Loucy (cell line): ENCODE data around the gene ASPHD2.

ENCODE experiments used
- H2AFZ ChIP-seq: fragments of 200-600 bp; sonication (generic); 2 replicates; pipeline ENCODE4 v1.6.0; 2016; ENCODE audit warnings: antibody characterized with exemption, mild to moderate bottlenecking, low read length, moderate library complexity
- H3F3A ChIP-seq: fragments of 200-600 bp; 2 replicates; pipeline ENCODE4 v1.6.0; 2016; ENCODE audit warnings: antibody characterized with exemption, low read depth, mild to moderate bottlenecking
- H3K27me3 ChIP-seq: fragments of 200-600 bp; sonication (generic); 2 replicates; pipeline ENCODE4 v1.6.1; 2014; ENCODE audit warnings: low read length, mild to moderate bottlenecking; ENCODE audit not compliant: insufficient read depth, poor library complexity, severe bottlenecking
- H3K36me3 ChIP-seq: fragments of 200-600 bp; sonication (generic); 2 replicates; pipeline ENCODE4 v1.6.1; 2016; ENCODE audit warnings: low read length; ENCODE audit not compliant: insufficient read depth
- H3K4me1 ChIP-seq: fragments of 200-600 bp; sonication (generic); 2 replicates; pipeline ENCODE4 v1.5.1; 2014; ENCODE audit warnings: low read length, mild to moderate bottlenecking; ENCODE audit not compliant: insufficient read depth, poor library complexity, severe bottlenecking
- H3K4me2 ChIP-seq: fragments of 200-600 bp; sonication (generic); 2 replicates; pipeline ENCODE4 v1.6.0; 2014; ENCODE audit warnings: antibody characterized with exemption, low read length, low read depth, mild to moderate bottlenecking; ENCODE audit not compliant: poor library complexity, severe bottlenecking
- H3K4me3 ChIP-seq: fragments of 200-600 bp; sonication (generic); 2 replicates; pipeline ENCODE4 v1.5.1; 2014; ENCODE audit warnings: low read length, mild to moderate bottlenecking, mixed read lengths; ENCODE audit not compliant: poor library complexity, severe bottlenecking
- H3K79me2 ChIP-seq: fragments of 200-600 bp; sonication (generic); 2 replicates; pipeline ENCODE4 v1.6.1; 2014; ENCODE audit warnings: low read length; ENCODE audit not compliant: insufficient read depth
- H3K9ac ChIP-seq: fragments of 200-600 bp; sonication (generic); 2 replicates; pipeline ENCODE4 v1.6.0; 2014; ENCODE audit warnings: mild to moderate bottlenecking, low read depth, low read length, moderate library complexity; ENCODE audit not compliant: poor library complexity, severe bottlenecking
- H3K9me2 ChIP-seq: fragments of 200-600 bp; sonication (generic); replicated peaks from 2 replicates; pipeline ENCODE4 v1.6.1; 2016; ENCODE audit warnings: low read depth, low read length, mixed read lengths
- H3K9me3 ChIP-seq: fragments of 200-600 bp; sonication (generic); 2 replicates; pipeline ENCODE4 v1.6.1; 2014; ENCODE audit warnings: mild to moderate bottlenecking, antibody characterized with exemption, low read length, low read depth; ENCODE audit not compliant: insufficient read depth
- H4K20me1 ChIP-seq: fragments of 200-600 bp; sonication (generic); 2 replicates; pipeline ENCODE4 v1.6.0; 2014; ENCODE audit warnings: antibody characterized with exemption, low read length, mild to moderate bottlenecking; ENCODE audit not compliant: insufficient read depth, poor library complexity, severe bottlenecking
- CTCF ChIP-seq: fragments of 200-600 bp; sonication (generic); conservative IDR thresholded peaks from 2 replicates; pipeline ENCODE4 v1.5.1; 2014; ENCODE audit warnings: mild to moderate bottlenecking, antibody characterized with exemption, low read length
- EZH2phosphoT487 ChIP-seq: fragments of 200-600 bp; IDR thresholded peaks from 2 replicates; pipeline ENCODE4 v1.6.1; 2018; ENCODE audit warnings: antibody characterized with exemption, mild to moderate bottlenecking, moderate library complexity, borderline replicate concordance

Gene ASPHD2

GRCh38 chr22:26483043-26483438, 54.0 kb downstream of the ASPHD2 start:
- Histone ChIP-seq H3K9me3 (no peaks in the 10 kb centered on the region), H2AFZ (peak overlapping the region; percentile 93), H3K4me2 (peak overlapping the region; percentile 82), H3F3A (no peaks in the 10 kb centered on the region), H3K36me3 (peaks cover 2% of the 10 kb centered on the region; the same call in 1 of the 2 replicates), H4K20me1 (no peaks in the 10 kb centered on the region), H3K9ac (peak overlapping the region; percentile 96), H3K79me2 (peaks cover 82% of the 10 kb centered on the region), H3K27me3 (no peaks in the 10 kb centered on the region), H3K4me1 (peaks cover 63% of the 10 kb centered on the region), H3K9me2 (no peaks in the 10 kb centered on the region), H3K4me3 (peak overlapping the region; percentile 97)
- TF ChIP-seq EZH2phosphoT487 (no peak), CTCF (no peak)

- H2AFZ ChIP-seq: peak within 1 kb of the TSS; percentile 93
- H3K27me3 ChIP-seq: no peaks in the 10 kb centered on the region
- peaks cover 75% of the 10 kb centered on the region for H3K79me2 ChIP-seq
- H3K9me2 ChIP-seq: no peaks in the 10 kb centered on the region
- H3K4me3 ChIP-seq: peak within 1 kb of the TSS; percentile 97
- no peaks in the 10 kb centered on the region for H4K20me1 ChIP-seq
- peak within 1 kb of the TSS; percentile 96 for H3K9ac ChIP-seq
- H3K4me1 ChIP-seq: peaks cover 58% of the 10 kb centered on the region
- H3K9me3 ChIP-seq: no peaks in the 10 kb centered on the region
- H3K36me3 ChIP-seq: peaks cover 8% of the 10 kb centered on the region; the same call in 1 of the 2 replicates
- TF ChIP-seq CTCF: no peak
- TF ChIP-seq EZH2phosphoT487: no peak
- H3F3A ChIP-seq: no peaks in the 10 kb centered on the region
- H3K4me2 ChIP-seq: peak within 1 kb of the TSS; percentile 82
These were observed 54.6 kb downstream of the ASPHD2 start, which contains the start of the genes HPS4 and SRRD for GRCh38 chr22:26483439-26484359. TSS of gene HPS4 (minus strand) at chr22:26483783. CDS start at chr22:26481762, 2,021 bp downstream. TSS of gene SRRD (plus strand) at chr22:26483877. CDS start at chr22:26483891, 14 bp downstream.

GRCh38 chr22:26484360-26484706, 55.3 kb downstream of the ASPHD2 start:
- H3K9me3 ChIP-seq: no peaks in the 10 kb centered on the region
- no peak for TF ChIP-seq EZH2phosphoT487
- no peak for TF ChIP-seq CTCF
- H3K27me3 ChIP-seq: no peaks in the 10 kb centered on the region
- H4K20me1 ChIP-seq: no peaks in the 10 kb centered on the region
- H3F3A ChIP-seq: no peaks in the 10 kb centered on the region
- H3K79me2 ChIP-seq: peaks cover 69% of the 10 kb centered on the region
- H3K36me3 ChIP-seq: peaks cover 14% of the 10 kb centered on the region; the same call in 1 of the 2 replicates
- peak overlapping the region; percentile 56; the same call in 1 of the 2 replicates for H2AFZ ChIP-seq
- H3K4me2 ChIP-seq: peak overlapping the region; percentile 80
- peaks cover 60% of the 10 kb centered on the region for H3K4me1 ChIP-seq
- peak overlapping the region; percentile 97 for H3K4me3 ChIP-seq
- peak overlapping the region; percentile 96 for H3K9ac ChIP-seq
- no peaks in the 10 kb centered on the region for H3K9me2 ChIP-seq
